ENCODE data around the gene FRMD4B. TPM values are rescaled to one million over a fixed set of nuclear protein-coding genes. Genes with fewer than 3 reads are reported as not detected.
A peak's percentile ranks its signal among the peaks of the same experiment; 100 is the strongest.

FRMD4B gene
- total and polyA plus RNA-seq, 2 donors (not counting 3 experiments of a cell fraction or from before 2014, with no cell fraction given), result 66.4 to 89.7 TPM

- intact Hi-C loops (cut with micrococcal nuclease), result loop anchor here (5.0 kb wide), 1 partner anchor 68 kb away; no protein-coding TSS in a partner anchor
- Histone ChIP-seq H2AFZ (ENCODE audit: low read depth, low read length) (no peak overlapping the region), H3K4me1 (ENCODE audit: control insufficient read depth, extremely low read depth, insufficient read depth, low read length) (peaks cover 11% of the 10 kb centered on the region), H3K27ac (ENCODE audit: insufficient read depth, low read depth, low read length) (no peak overlapping the region), H3K9me1 (replicated peaks; ENCODE audit: control insufficient read depth, extremely low read depth, insufficient read depth, low read length) (no peaks in the 10 kb centered on the region), H3K4me2 (ENCODE audit: insufficient read depth, low read length) (no peak overlapping the region), H3K4me3 (replicated peaks in 1 of 3; ENCODE audit: insufficient read depth in 1 of 3, low read depth in 1 of 3, low read length in 3 of 3) (no peak overlapping the region), H3K36me3 (ENCODE audit: control insufficient read depth in 2 of 2, extremely low read depth in 1 of 2, insufficient read depth in 2 of 2, low read length in 2 of 2) (peaks cover 8 to 12% of the 10 kb centered on the region in 2 experiments), H4K20me1 (replicated peaks; ENCODE audit: control insufficient read depth, extremely low read depth, insufficient read depth, low read length) (no peaks in the 10 kb centered on the region), H3K9ac (replicated peaks; ENCODE audit: extremely low read depth, insufficient read depth, low read length) (no peak overlapping the region), H3K9me3 (replicated peaks; ENCODE audit: control insufficient read depth, insufficient read depth, low read length) (no peaks in the 10 kb centered on the region), H3K79me2 (ENCODE audit: control insufficient read depth, insufficient read depth, low read length) (peaks cover 8% of the 10 kb centered on the region), H3K27me3 (ENCODE audit: control insufficient read depth in 2 of 2, insufficient read depth in 2 of 2, low read length in 2 of 2) (no peaks in the 10 kb centered on the region)
- peak; percentile 59 for FAIRE-seq
- POLR2A ChIA-PET, result no interaction called here
- no TSS peak for BruUV-seq (replicated peaks)
- CTCF ChIA-PET, result interaction anchor here (0.8 to 8.7 kb wide), 22 partner anchors 11 to 362 kb away, joined by 3 to 88 read pairs (median 6); partner anchors contain the start of gene FRMD4B
- DNase-seq (ENCODE audit: low read depth, low spot score), result no peak
- dilution Hi-C loops (cut with MboI; ENCODE audit: extremely low pct_ligation_motif_present, low sequenced_read_pairs), result no loop called here
- TF ChIP-seq MAX (IDR thresholded peaks at IDR 0.05; ENCODE audit: insufficient read depth, insufficient read length) (no peak), CTCF (IDR thresholded peaks at IDR 0.05; ENCODE audit: extremely low read depth in 1 of 2, insufficient read depth in 1 of 2, low read depth in 1 of 2, low read length in 2 of 2) (peak; percentile 26 to 34)
Observed at GRCh38 chr3:69309814-69310213, 76.1 kb downstream of the FRMD4B start.

Data from endothelial cell of umbilical vein (primary cell).